Natural killer cell (primary cell): Measurements from ENCODE around the gene KITLG. TPM values are rescaled to one million over a fixed set of nuclear protein-coding genes. Genes with fewer than 3 reads are reported as not detected.
"Not testable (repeated sequence)": the region's sequence is repeated elsewhere in the genome, so short reads cannot be mapped to it uniquely, and the experiment has no call there.

Experiments
- ATAC-seq, 3 donors: fragments of 150-1000 bp in 2 of 3; fragments of 200-7000 bp in 1 of 3; cut with Tn5 transposase; 1 replicate in 1 of 3; 2 replicates in 2 of 3; pipeline ENCODE4 v1.10.0; 2021; ENCODE audit warnings: mild to moderate bottlenecking in 2 of 3, moderate library complexity in 2 of 3
- DNase-seq, 2 donors: peaks; one replicate each; pipeline versions ENCODE4 v3.0.0 to v3.0.0-alpha.2; 2013 to 2021; ENCODE audit warnings: mixed read lengths in 1 of 2
- H3K27ac ChIP-seq: one replicate; pipeline ENCODE4 v1.5.1; 2013; ENCODE audit warnings: mild to moderate bottlenecking, low read length
- H3K27me3 ChIP-seq: one replicate; pipeline ENCODE4 v1.6.1; 2013; ENCODE audit warnings: low read length; ENCODE audit not compliant: control insufficient read depth, insufficient read depth
- H3K36me3 ChIP-seq: one replicate; pipeline ENCODE4 v1.6.1; 2013; ENCODE audit warnings: low read length; ENCODE audit not compliant: control insufficient read depth, insufficient read depth
- H3K4me1 ChIP-seq: one replicate; pipeline ENCODE4 v1.6.1; 2013; ENCODE audit warnings: low read length; ENCODE audit not compliant: control insufficient read depth, insufficient read depth
- H3K4me3 ChIP-seq: one replicate; pipeline ENCODE4 v1.5.1; 2013; ENCODE audit warnings: low read length
- H3K9me3 ChIP-seq: one replicate; pipeline ENCODE4 v1.6.1; 2013; ENCODE audit warnings: low read length; ENCODE audit not compliant: control insufficient read depth, insufficient read depth
- H3K27ac Mint-ChIP-seq, 2 donors: one replicate each; pipeline ENCODE4 v1.8.0; 2022; ENCODE audit warnings: mild to moderate bottlenecking in 2 of 2, mixed read lengths in 2 of 2, moderate library complexity in 1 of 2
- H3K27me3 Mint-ChIP-seq, 2 donors: one replicate each; pipeline ENCODE4 v1.8.0; 2022; ENCODE audit warnings: low read depth in 2 of 2, mixed read lengths in 2 of 2
- H3K36me3 Mint-ChIP-seq: one replicate; pipeline ENCODE4 v1.8.0; 2022; ENCODE audit warnings: mixed read lengths
- H3K4me1 Mint-ChIP-seq, 2 donors: one replicate each; pipeline ENCODE4 v1.8.0; 2022; ENCODE audit warnings: mixed read lengths in 2 of 2
- H3K4me3 Mint-ChIP-seq: one replicate; pipeline ENCODE4 v1.8.0; 2022; ENCODE audit warnings: mild to moderate bottlenecking, moderate library complexity, mixed read lengths
- H3K9me3 Mint-ChIP-seq, 2 donors: one replicate each; pipeline ENCODE4 v1.8.0; 2022; ENCODE audit warnings: mixed read lengths in 2 of 2
- CTCF ChIP-seq: fragments of 200-600 bp; IDR thresholded peaks from one replicate; pipeline ENCODE4 v1.8.0; 2022; ENCODE audit warnings: antibody characterized with exemption
- WGBS: methylation state at CpG from one replicate; pipeline ENCODE4 v1.1.7; 2013; ENCODE audit warnings: missing lambda C conversion rate; ENCODE audit not compliant: insufficient coverage; 5-methylcytosine and 5-hydroxymethylcytosine counted together
- intact Hi-C: fragments of 100-400 bp; cut with micrococcal nuclease; formaldehyde crosslinking; loops from one replicate; pipeline ENCODE4 v1.14.2; 2022
- total RNA-seq, 4 donors: library from RNA; stranded (reverse); fragments of 120-200 nt in 1 of 4; gene quantifications; one replicate each; pipeline versions ENCODE4 v1.2.3 to v1.2.4, GENCODE V29; 2013 to 2022

Gene KITLG
- total RNA-seq, 3 donors from 2014 or later (not counting 1 experiment from before 2014, with no cell fraction given), result not detected

DNA sequence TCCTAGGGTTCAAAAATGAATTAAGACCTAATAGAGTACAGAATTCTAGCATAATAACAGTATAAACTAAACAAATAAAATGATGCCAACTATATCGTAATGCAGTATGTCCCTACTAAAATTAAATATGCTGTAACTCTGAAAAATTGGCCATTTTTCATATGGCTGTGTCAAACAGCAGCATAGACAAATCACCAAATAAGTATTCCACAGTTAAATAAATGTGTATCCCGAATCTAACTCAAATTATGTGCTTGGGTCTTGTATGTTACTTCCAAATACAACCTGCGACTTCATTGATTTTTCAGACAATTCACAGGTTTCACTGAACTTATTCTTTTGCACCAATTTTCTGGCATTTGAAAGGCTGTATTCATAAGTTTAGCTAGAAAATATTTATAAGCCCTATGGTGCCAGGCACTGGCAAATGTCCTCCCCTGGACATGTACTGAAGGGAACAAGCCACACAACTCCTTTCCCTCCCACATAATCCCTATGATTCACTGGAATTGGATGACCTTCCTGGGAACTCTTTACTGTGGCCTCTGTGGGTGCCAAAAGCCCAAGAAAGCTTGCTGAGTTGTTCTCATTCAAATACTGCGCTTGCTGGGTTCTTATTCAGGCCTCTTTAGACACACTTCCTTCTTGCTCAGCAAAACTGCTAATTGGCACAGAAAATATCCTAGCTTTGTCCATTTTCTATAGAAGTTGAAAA lies 108.8 kb downstream of the KITLG start:
- Histone ChIP-seq H3K27ac (no peak overlapping the region), H3K27me3 (no peaks in the 10 kb centered on the region), H3K4me3 (no peak overlapping the region), H3K36me3 (no peaks in the 10 kb centered on the region), H3K9me3 (no peaks in the 10 kb centered on the region), H3K4me1 (no peaks in the 10 kb centered on the region)
- DNase-seq (no peak), ATAC-seq (no peak)
- no peaks in the 10 kb centered on the region for H3K27me3 Mint-ChIP-seq
- peaks cover 7% of the 10 kb centered on the region for H3K36me3 Mint-ChIP-seq
- H3K4me1 Mint-ChIP-seq, result no peaks in the 10 kb centered on the region
- 84% methylated on average over 4 of the region's 4 CpGs for WGBS
- H3K27ac Mint-ChIP-seq, result no peak overlapping the region
- intact Hi-C loops, result no loop called here
- no peak overlapping the region for H3K4me3 Mint-ChIP-seq
- H3K9me3 Mint-ChIP-seq, result peaks cover 9 to 11% of the 10 kb centered on the region in 2 donors
- no peak for TF ChIP-seq CTCF

- intact Hi-C loops, result no loop called here
- no peak for TF ChIP-seq CTCF
- H3K9me3 Mint-ChIP-seq, result peaks cover 7 to 15% of the 10 kb centered on the region in 2 donors
- H3K4me3 ChIP-seq, result no peak overlapping the region
- H3K4me1 Mint-ChIP-seq, result no peaks in the 10 kb centered on the region
- DNase-seq (no peak), ATAC-seq (no peak)
- H3K4me3 Mint-ChIP-seq, result no peak overlapping the region
- 78% methylated on average over 1 of the region's 1 CpG for WGBS
- H3K36me3 Mint-ChIP-seq, result peaks cover 7% of the 10 kb centered on the region
- no peaks in the 10 kb centered on the region for H3K9me3 ChIP-seq
- no peak overlapping the region for H3K27ac ChIP-seq
- H3K27me3 Mint-ChIP-seq, result no peaks in the 10 kb centered on the region
- no peaks in the 10 kb centered on the region for H3K4me1 ChIP-seq
- H3K27me3 ChIP-seq, result no peaks in the 10 kb centered on the region
- no peaks in the 10 kb centered on the region for H3K36me3 ChIP-seq
- H3K27ac Mint-ChIP-seq, result no peak overlapping the region
Observed at GRCh38 chr12:88469154-88469553, 111.1 kb downstream of the KITLG start.

DNA sequence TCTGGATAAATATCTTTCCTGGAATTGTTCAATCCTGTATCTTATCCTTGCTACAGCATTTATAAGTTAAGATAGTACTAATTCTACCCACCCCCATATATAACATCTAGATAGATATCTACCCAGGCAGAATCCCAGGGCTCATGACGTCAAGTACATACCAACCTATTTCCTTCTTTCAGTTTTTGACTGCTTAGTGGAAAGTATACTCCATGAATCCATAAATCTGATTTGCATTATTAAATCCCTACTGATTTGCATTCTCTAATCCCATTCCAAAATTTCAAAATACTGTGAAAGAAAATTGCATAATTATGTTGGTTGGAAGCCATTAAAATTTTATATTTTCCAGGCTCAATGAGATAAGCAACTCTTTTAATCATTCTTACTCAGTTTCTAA lies 111.7 kb downstream of the KITLG start:
- WGBS, result 89% methylated on average over 1 of the region's 1 CpG
- Mint-ChIP-seq H3K27ac (no peak overlapping the region), H3K9me3 (peaks cover 11 to 15% of the 10 kb centered on the region in 2 donors)

GRCh38 chr12:88466708-88467107 lies 113.6 kb downstream of the KITLG start:
- H3K4me1 Mint-ChIP-seq, H3K4me3 ChIP-seq, DNase-seq, H3K9me3 ChIP-seq, H3K36me3 Mint-ChIP-seq, H3K27me3 ChIP-seq, H3K36me3 ChIP-seq, H3K27ac Mint-ChIP-seq, intact Hi-C loops, H3K4me3 Mint-ChIP-seq, ATAC-seq, H3K27me3 Mint-ChIP-seq, H3K27ac ChIP-seq, H3K4me1 ChIP-seq: not testable (repeated sequence)
- H3K9me3 Mint-ChIP-seq, result peaks cover 11 to 13% of the 10 kb centered on the region in 2 donors
- WGBS, result 94% methylated on average over 10 of the region's 10 CpGs

More for the DNA sequence above, 111.7 kb downstream of the KITLG start:
- no peaks in the 10 kb centered on the region for H3K4me1 ChIP-seq
- H3K4me3 Mint-ChIP-seq, result no peak overlapping the region
- no peaks in the 10 kb centered on the region for H3K36me3 ChIP-seq
- no peaks in the 10 kb centered on the region for H3K4me1 Mint-ChIP-seq
- DNase-seq, result no peak
- no peaks in the 10 kb centered on the region for H3K27me3 ChIP-seq
- H3K36me3 Mint-ChIP-seq, result peaks cover 7% of the 10 kb centered on the region
- intact Hi-C loops, result no loop called here
- TF ChIP-seq CTCF, result no peak
- H3K27ac ChIP-seq, result no peak overlapping the region
- no peak overlapping the region for H3K4me3 ChIP-seq
- H3K27me3 Mint-ChIP-seq, result no peaks in the 10 kb centered on the region
- no peak for ATAC-seq
- H3K9me3 ChIP-seq, result no peaks in the 10 kb centered on the region
